ENCODE measurements around the gene EHD3.
A peak's percentile ranks its signal among the peaks of the same experiment; 100 is the strongest.

The EHD3 gene

GRCh38 chr2:31233741-31234682 is at the start of gene EHD3:
Gene EHD3, plus strand, starts transcription at chr2:31234152. Its CDS starts 470 bp downstream, at chr2:31234622.
- DNase-seq: peak; percentile 2

DNA sequence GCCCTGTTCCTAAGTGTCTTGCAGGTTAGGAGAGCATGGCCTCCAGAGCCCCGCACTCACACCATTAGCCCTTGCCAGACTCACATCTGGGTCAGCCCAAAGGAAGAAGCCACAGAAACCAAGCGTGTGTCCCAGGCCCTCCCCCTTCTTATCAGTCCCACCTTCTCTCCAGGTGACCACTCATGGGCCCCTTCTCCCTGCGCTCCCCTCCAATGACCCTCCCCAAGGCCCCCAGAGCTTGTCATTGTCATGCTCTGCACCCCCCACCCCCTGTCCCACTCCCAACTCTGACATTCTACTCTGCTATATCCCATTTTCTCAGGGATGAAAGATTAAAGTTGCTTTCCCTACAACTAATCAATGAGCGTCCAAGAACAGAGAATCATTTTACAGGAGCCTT is 46.8 kb upstream of the EHD3 start:
- DNase-seq: no peak

DNA sequence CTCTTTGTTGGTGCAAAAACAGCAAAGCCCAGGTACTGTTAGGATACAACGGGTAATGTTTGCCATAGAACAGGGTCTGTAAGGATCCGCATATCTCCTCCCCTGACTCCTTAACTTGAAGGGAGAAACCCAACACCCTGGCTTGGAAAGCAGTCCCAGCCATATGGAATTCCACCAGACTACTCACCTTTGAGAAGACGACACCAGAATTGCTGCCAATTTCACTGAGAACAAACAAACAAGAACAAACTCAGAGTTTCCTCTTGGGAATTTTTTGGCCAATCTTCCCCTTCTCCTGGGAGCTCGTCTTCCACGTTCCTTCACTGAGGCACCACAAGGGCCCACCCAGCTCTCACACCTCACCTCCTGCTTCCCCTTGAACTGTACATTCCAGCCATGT is 45.8 kb upstream of the EHD3 start:
- DNase-seq: no peak

DNA sequence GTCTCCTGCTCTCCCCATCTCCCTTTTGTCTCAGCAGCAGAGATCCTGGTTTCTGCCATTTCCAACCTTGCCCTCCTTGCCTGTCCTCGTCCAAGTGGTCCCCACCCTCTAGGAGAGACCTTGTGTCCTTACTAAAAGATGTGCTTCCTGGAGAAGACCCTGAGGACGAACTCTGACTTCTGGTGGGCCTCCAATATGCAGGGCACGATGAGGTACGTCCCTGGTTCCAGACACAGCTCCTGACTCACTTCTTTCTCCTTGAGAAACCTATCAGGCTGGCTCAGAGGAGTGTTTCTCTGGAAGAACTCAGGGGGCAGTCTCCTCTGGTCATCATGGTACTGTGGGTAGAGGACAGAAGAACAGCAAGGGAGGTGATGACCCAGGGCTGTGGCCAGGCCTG is 44.8 kb upstream of the EHD3 start:
- DNase-seq: no peak

GRCh38 chr2:31190188-31190587 is 43.8 kb upstream of the EHD3 start:
- no peak for DNase-seq

DNA sequence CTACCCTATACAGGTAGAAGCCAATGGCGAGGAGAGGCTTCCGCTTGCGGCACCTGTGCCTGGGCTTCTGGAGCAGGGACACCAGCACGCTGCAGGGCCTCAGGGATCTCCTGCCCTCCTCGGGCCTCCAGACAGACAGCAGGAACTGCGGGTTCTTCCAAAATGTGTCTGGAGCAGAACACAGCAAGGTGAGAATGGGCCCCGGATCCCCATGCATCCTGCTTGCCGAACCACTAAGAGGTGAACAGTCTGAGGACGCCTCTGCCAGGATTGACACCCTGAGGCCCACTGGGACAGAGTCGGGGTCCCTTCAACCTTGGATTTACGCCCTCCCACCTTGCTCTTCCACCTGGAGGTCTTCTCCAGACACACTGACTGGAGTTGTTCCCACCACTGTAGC is 42.0 kb upstream of the EHD3 start:
- DNase-seq: no peak

GRCh38 chr2:31192396-31192795 is 41.6 kb upstream of the EHD3 start:
- no peak for DNase-seq

DNA sequence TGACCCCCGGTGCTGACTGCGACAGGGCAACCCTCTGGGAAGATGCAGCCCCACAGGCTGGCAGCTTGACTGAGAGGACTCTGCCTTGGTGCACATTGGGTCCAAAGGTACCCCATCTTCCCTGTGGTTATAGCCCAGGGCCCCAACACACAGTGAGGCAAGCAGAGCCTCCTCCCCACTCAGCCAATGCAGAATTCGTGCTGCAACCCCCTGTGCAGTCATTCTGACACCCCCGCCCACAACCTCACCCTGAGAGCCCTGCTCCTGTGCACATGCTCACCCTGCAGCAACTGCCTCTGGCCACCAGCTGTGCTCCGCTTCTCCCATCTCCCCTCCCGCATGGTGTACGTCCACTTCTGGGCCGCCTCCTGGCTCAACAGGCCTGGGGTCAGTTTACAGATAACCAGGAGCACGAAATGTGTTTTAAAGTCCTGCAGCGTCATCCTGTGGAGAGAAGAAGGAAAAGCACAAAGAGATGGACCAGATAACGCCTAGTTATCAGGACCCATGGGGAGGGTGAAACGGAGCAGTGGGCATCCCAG is 41.0 kb upstream of the EHD3 start:
- no peak for DNase-seq

GRCh38 chr2:31193806-31194205 is 40.1 kb upstream of the EHD3 start:
- no peak for DNase-seq

- no peak for DNase-seq
Measured at GRCh38 chr2:31196622-31197021, 37.3 kb upstream of the EHD3 start.

DNA sequence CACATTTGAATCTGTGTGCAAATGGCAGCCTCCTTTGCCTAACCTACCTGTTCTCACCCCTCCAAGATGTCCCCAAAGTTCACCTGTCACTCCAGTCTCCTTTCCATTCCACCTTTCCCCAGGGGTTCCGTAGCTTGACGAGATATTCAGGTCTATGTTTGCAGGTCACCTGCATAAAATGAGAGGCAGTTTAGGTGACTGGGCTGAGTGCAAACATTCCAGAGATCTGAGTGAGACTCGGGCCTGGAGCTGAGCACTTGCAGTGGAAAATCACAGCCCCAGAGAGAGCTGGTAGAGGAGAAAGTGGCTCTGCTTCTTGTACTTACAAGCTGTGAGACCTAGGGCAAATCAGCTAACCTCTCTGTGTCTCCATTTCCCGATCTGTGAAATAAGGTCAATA is 36.8 kb upstream of the EHD3 start:
- DNase-seq: no peak

DNA sequence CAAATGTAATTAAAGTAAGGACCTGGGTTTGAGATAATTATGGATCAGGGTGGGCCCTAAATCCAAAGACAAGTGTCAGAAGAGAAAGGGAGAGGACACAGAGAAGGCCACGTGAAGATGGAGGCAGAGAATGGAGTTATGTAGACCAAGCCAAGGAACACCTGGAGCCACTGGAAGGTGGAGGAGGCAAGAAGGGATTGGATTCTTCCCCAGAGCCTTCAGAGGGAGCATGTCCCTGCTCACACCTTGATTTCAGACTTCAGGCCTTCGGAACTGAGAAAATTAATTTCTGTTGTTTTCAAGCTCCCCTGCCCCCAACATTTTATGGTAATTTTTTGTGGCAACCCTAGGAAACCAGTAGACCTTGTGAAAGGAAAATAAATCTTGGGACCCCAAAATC is 36.3 kb upstream of the EHD3 start:
- DNase-seq: no peak

- DNase-seq: no peak
Measured at GRCh38 chr2:31199206-31199605, 34.7 kb upstream of the EHD3 start.

GRCh38 chr2:31200972-31201371 is 33.0 kb upstream of the EHD3 start:
- DNase-seq: no peak

DNA sequence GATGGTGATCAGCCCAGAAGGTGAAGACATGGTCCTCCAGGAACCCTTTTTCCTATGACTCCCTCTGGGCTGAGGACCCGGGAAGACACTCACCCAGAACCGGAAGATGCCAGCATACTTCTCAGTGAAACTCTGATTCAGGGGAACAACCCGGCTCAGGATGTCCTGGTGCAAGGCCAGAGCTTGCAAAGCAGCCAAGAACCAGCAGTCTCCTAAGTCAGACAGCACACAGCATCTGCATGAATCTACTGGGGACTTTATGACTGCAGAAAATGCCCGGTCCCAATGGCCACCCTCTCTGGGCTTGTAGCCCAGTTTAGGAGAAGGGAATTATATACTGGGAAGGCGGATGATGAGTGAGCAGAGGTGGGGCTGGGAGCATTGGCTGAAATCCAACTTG is 31.9 kb upstream of the EHD3 start:
- DNase-seq: no peak

- DNase-seq: no peak
Measured at GRCh38 chr2:31202833-31203232, 31.1 kb upstream of the EHD3 start.

- no peak for DNase-seq
Measured at GRCh38 chr2:31203916-31204315, 30.0 kb upstream of the EHD3 start.

GRCh38 chr2:31204783-31205182 is 29.2 kb upstream of the EHD3 start:
- DNase-seq: no peak

DNA sequence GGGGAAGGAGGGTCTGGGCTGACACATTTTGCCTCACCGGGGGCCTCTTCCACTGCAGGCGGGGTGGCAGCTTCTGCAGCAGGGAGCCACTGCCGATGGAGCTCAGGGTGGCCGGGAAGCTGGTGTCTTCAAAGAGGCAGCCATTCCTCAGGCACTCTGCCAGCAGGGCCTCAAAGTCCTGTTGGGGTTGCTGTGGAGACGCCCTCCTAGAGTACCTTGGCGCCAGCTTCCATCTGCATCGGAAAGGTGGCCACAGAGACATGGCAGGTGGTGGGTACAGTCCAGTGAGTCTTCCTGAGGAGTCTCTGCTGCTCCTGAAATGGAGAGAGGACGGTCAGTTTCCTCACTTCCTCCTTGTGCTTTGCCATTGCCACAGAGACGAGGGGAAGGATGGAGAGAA is 28.8 kb upstream of the EHD3 start:
- no peak for DNase-seq

- no peak for DNase-seq
Measured at GRCh38 chr2:31205613-31206012, 28.3 kb upstream of the EHD3 start.

DNA sequence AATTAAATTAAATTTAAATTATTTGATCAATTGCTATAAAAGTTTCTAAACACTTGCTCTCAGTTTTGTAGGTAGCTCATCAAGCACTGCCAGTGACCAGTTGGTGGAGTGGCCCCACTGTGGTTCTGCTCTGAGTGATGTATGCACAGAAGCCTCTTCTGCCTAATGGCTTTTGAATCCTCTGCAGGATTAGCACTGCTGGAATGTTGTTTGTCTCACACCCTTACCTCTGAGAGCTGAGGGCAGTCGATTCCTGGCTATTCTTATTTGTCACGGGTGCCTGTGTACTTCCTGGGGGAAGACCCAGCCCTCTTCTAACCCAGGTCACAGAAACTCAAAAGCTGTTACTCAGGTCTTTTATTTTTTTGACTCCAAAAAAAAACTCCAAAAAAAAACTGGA is 26.2 kb upstream of the EHD3 start:
- no peak for DNase-seq

- no peak for DNase-seq
Measured at GRCh38 chr2:31208240-31208639, 25.7 kb upstream of the EHD3 start.

GRCh38 chr2:31212659-31213600 is 21.0 kb upstream of the EHD3 start:
- DNase-seq: no peak
